Keratinocyte (primary cell): ENCODE measurements around the gene HOOK2.
A peak's percentile ranks its signal among the peaks of the same experiment; 100 is the strongest.

Experiments
- EZH2 ChIP-seq: IDR thresholded peaks from one replicate; pipeline ENCODE4 v1.6.1; 2012; ENCODE audit warnings: inconsistent platforms, mild to moderate bottlenecking, low read length, moderate library complexity
- TF ChIP-seq, protein P1 (sequence below), 3 experiments: IDR thresholded peaks in 1 of 3; conservative IDR thresholded peaks in 1 of 3; optimal IDR thresholded peaks in 1 of 3; 2 replicates in 2 of 3; 3 replicates in 1 of 3; pipeline versions ENCODE3 to v1.5.1; 2011; ENCODE audit warnings: low read length in 3 of 3, mild to moderate bottlenecking in 3 of 3, moderate library complexity in 2 of 3, control low read depth in 1 of 3, inconsistent platforms in 1 of 3; ENCODE audit not compliant: insufficient read depth in 2 of 3; ENCODE audit errors: extremely low read depth in 1 of 3

DNA sequence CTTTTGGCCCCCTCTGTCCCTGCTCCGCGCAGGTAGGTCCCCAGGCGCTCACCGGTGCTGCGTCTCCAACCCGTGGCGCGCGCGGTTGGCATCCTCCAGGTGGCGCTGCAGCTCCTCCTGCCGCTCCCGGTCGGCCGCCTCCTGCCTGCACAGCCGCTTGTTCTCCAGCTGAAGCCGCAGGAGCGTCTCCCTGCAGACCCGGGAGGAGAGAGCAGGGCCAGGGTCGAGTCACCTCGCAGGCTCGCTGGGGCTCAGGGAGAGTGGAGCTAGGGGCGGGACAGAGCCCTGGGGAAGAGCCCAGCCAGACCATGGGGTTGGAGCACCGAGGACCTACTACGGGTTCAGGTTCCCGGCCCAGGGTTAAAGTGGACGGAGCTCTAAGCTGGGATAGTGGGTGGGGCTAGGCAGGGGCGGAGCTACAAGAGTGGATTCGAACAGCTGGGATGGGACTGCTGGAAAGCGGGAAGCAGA is 9.3 kb downstream of the HOOK2 start:
- TF ChIP-seq, protein P1, sequence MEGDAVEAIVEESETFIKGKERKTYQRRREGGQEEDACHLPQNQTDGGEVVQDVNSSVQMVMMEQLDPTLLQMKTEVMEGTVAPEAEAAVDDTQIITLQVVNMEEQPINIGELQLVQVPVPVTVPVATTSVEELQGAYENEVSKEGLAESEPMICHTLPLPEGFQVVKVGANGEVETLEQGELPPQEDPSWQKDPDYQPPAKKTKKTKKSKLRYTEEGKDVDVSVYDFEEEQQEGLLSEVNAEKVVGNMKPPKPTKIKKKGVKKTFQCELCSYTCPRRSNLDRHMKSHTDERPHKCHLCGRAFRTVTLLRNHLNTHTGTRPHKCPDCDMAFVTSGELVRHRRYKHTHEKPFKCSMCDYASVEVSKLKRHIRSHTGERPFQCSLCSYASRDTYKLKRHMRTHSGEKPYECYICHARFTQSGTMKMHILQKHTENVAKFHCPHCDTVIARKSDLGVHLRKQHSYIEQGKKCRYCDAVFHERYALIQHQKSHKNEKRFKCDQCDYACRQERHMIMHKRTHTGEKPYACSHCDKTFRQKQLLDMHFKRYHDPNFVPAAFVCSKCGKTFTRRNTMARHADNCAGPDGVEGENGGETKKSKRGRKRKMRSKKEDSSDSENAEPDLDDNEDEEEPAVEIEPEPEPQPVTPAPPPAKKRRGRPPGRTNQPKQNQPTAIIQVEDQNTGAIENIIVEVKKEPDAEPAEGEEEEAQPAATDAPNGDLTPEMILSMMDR (optimal IDR thresholded peaks at IDR 0.05 in 1 of 3, IDR thresholded peaks at IDR 0.05 in 1 of 3, conservative IDR thresholded peaks at IDR 0.05 in 1 of 3; ENCODE audit: extremely low read depth in 1 of 3, insufficient read depth in 2 of 3, low read length in 3 of 3) = peak in 2 of 3 experiments; percentile 87 to 88
- TF ChIP-seq EZH2 = no peak
